Measurements from ENCODE around the gene TMEM158. TPM values are rescaled to one million over a fixed set of nuclear protein-coding genes. Genes with fewer than 3 reads are reported as not detected.

Gene TMEM158
- total and polyA plus RNA-seq, 10 of the 15 experiments (the other 5 are each of a cell fraction or from before 2014, with no cell fraction given): not detected

GRCh38 chr3:45212095-45212468, 14.0 kb downstream of the TMEM158 start (continued):
- TF ChIP-seq ZBTB11 (CRISPR knock-in tag; IDR thresholded peaks at IDR 0.05): no peak
- TF ChIP-seq NR2F1 (conservative IDR thresholded peaks at IDR 0.05): no peak
- no peak for TF ChIP-seq RAD21 (IDR thresholded peaks at IDR 0.05; ENCODE audit: insufficient read depth, low read depth, low read length)
- TF ChIP-seq ZNF384 (IDR thresholded peaks at IDR 0.05; ENCODE audit: borderline replicate concordance, low read depth, low read length): no peak
- no peak for TF ChIP-seq E2F4 (IDR thresholded peaks at IDR 0.05; ENCODE audit: low read depth, low read length)

GRCh38 chr3:45211466-45212094, 14.5 kb downstream of the TMEM158 start:
- no peak for TF ChIP-seq NR2C2 (IDR thresholded peaks at IDR 0.05; ENCODE audit: borderline replicate concordance, control insufficient read depth, insufficient read length, low read depth)
- TF ChIP-seq SMAD1 (IDR thresholded peaks at IDR 0.05; ENCODE audit: low read depth, partially characterized antibody): no peak
- TF ChIP-seq SUZ12 (IDR thresholded peaks at IDR 0.05; ENCODE audit: unreplicated experiment): no peak
- no peak for TF ChIP-seq RELB (IDR thresholded peaks at IDR 0.05; ENCODE audit: low read depth)
- TF ChIP-seq SUPT20H (IDR thresholded peaks at IDR 0.05; ENCODE audit: borderline replicate concordance, control insufficient read depth, low read depth, low read length): no peak
- TF ChIP-seq SMARCA5 (IDR thresholded peaks at IDR 0.05): no peak
- TF ChIP-seq MTA3 (IDR thresholded peaks at IDR 0.05; ENCODE audit: borderline replicate concordance, low read length): no peak
- ATAC-seq: no peak
- ChIA-PET CTCF (interaction anchor here (1.4 to 9.4 kb wide), 10 partner anchors 13 to 170 kb away, joined by 5 to 416 read pairs (median 7); no protein-coding TSS in a partner anchor), POLR2A (interaction anchor here (3.7 kb wide), 1 partner anchor 171 kb away, joined by 13 read pairs; no protein-coding TSS in a partner anchor), RAD21 (ENCODE audit: unreplicated experiment) (interaction anchor here (1.4 to 5.5 kb wide), 5 partner anchors 12 to 177 kb away, joined by 3 to 166 read pairs (median 8); no protein-coding TSS in a partner anchor), SMC1A (ENCODE audit: uncharacterized antibody, unreplicated experiment) (interaction anchor here (1.0 to 9.0 kb wide), 7 partner anchors 12 to 170 kb away, joined by 3 to 241 read pairs (median 8); no protein-coding TSS in a partner anchor)
- Histone ChIP-seq H3K9ac (ENCODE audit: control insufficient read depth, insufficient read depth, low read length) (no peak overlapping the region), H3K27ac (ENCODE audit: control insufficient read depth, insufficient read depth) (no peak overlapping the region), H3K36me3 (ENCODE audit: control insufficient read depth in 2 of 2, insufficient read depth in 2 of 2, low read length in 1 of 2) (no peaks in the 10 kb centered on the region), H3K9me3 (replicated peaks; ENCODE audit: control insufficient read depth, insufficient read depth, low read length) (no peaks in the 10 kb centered on the region), H3K79me2 (ENCODE audit: control insufficient read depth, insufficient read depth, low read length) (no peaks in the 10 kb centered on the region), H3K4me3 (no peak overlapping the region), H2AFZ (ENCODE audit: control insufficient read depth, low read depth, low read length) (no peak overlapping the region), H3K4me1 (ENCODE audit: control insufficient read depth, insufficient read depth, low read length) (no peaks in the 10 kb centered on the region), H3K4me2 (ENCODE audit: control insufficient read depth, insufficient read depth) (no peak overlapping the region), H3K27me3 (replicated peaks in 1 of 2; ENCODE audit: control insufficient read depth in 2 of 2, insufficient read depth in 2 of 2, low read length in 1 of 2) (peaks cover 2 to 3% of the 10 kb centered on the region in 2 experiments; a peak in 3 of 4 replicates), H4K20me1 (ENCODE audit: control insufficient read depth, insufficient read depth) (no peaks in the 10 kb centered on the region)
- WGBS (ENCODE audit: insufficient coverage, insufficient replicate concordance, low lambda C conversion rate, missing lambda C conversion rate): 44% methylated on average over 11 of the region's 11 CpGs
- no peak for FAIRE-seq
- in situ Hi-C loops (cut with MboI) (loop anchor here (5.0 kb wide), 1 partner anchor 174 kb away; no protein-coding TSS in a partner anchor), intact Hi-C loops (cut with micrococcal nuclease; ENCODE audit: unreplicated experiment) (loop anchor here (10.0 kb wide), 1 partner anchor 453 kb away; no protein-coding TSS in a partner anchor)
- DNase-seq (ENCODE audit: low read depth, low spot score): no peak
- no TSS peak for BruUV-seq (replicated peaks)

All from GM12878 (cell line).